Stimulated activated CD8-positive, alpha-beta memory T cell treated with anti-CD3 and anti-CD28 coated beads, Interleukin-7, amount 100 ng/mL, for 48 hours (primary cell): ENCODE data around the gene ADGRF3.
"Not testable (repeated sequence)": the region's sequence is repeated elsewhere in the genome, so short reads cannot be mapped to it uniquely, and the experiment has no call there.

Source experiments
- DNase-seq, 2 donors: peaks; one replicate each; pipeline ENCODE4 v3.0.0-alpha.2; 2020; ENCODE audit warnings: low read depth in 1 of 2; ENCODE audit errors: extremely low read depth in 1 of 2

Gene ADGRF3

GRCh38 chr2:26324479-26324878 lies 22.1 kb downstream of the ADGRF3 start:
- not testable (repeated sequence) for DNase-seq

DNA sequence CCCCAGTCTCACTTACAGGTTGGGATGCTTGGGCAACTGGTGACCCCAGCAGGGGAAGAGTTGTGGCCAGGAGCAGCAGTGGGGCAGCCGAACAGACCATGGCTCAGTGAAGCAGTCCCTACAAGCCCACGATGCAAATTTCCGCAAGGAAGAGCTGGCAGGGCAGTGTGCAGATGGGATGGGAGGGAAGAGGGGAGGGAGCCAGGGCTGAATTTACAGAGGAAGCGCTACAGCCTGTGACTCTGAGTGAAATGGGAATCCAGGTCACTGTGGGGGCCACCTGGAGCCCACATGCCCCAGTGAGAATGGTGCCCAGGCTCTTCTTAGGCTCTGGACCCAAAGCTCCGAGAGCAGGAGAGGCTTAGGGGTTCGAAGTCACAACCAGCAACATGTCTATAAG lies 27.6 kb downstream of the ADGRF3 start:
- no peak for DNase-seq

DNA sequence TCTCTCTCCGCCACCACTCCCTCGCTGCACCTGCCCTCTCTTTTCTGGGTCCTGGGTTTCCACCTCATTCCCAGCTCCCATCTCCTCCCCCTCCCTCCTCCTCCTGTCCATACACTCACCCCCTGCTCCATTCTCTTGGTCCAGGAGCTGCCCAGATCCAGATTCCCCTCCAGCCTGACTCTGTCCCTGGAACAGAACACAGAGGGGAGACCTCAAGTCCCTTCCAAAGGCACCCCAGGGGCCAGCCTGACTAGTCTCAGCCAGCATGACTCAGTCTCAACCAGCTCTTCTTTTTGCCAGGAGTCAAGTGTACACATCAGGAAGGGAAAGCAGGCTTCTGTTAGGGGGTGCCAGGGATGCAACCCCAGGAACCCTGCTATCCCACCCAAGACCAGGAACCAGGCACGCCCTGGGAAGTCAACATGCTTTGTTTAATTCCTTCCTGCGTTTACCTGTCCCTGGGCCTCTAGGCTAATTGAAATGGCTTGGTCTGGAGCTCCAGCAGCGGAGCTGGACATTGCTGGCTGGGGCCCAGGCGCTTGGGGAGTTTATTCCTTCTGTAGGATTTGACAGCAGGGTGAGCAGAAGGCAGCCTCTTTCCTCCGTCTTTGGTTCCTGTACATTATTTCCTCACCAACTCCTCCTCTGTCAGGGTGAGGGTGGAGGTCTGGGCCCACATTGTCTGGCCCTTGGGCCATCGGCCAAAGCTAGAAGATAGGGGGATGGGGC lies 29.0 kb downstream of the ADGRF3 start:
- no peak for DNase-seq

DNA sequence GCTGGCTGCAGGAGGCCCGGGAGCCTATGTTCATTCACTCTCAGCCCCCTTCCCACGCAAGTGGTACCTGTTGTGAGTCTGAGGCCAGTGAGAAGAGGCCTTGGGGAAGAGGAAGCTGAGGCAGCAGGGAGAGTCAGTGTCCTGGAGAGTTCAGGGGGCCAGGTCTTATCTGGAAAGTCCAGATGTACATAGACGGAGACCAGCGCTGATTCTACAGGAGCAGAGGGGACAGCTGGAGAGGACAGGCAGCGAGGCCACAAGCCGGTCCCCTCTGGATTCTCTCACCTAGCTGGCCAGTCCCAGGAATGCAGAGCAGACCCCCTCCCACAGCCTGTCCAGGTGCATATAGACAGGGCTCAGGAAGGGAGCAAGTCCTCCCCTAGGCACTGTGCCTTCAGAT lies 29.7 kb downstream of the ADGRF3 start:
- DNase-seq = no peak

DNA sequence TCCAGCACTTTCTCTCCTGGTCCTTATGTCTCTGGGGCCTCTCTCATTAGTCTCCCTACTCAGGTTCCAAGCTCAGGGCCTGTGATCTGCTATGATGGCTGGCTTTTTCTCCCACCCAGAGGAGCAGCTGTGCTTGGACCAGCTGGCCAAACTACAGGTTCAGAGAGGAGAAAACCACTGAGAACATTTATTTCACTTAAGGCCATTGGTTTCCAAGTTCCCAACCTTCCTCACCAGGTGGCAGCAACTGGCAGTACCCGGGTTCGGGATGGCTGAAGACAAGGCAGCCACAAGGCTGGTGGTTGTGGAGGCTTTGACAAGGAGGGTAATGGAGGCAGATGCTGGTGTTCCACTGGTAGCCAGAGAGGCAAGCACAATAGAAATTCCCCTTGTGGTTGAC lies 30.5 kb downstream of the ADGRF3 start:
- no peak for DNase-seq

- DNase-seq = no peak
Observed at GRCh38 chr2:26314243-26314642, 32.3 kb downstream of the ADGRF3 start.

- DNase-seq = no peak
Observed at GRCh38 chr2:26313446-26313845, 33.1 kb downstream of the ADGRF3 start.

DNA sequence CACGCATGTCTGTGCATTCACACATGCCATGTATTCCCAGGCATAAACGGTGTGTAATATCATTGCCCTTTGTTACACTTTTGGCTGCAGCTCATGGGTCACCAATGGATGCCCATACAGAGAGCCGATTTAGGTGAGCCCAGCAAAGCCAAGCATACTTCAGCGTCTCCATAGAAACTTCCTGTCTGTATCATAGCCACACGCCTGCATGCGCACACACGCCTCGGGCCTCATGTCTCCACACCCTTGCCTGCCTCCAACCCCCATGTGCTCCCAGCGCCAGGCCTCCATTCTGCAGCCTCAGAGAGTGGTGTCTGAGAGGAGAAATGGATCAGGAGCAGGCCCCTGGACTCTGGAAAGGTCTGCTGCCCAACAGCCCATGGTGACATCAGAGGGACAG lies 34.1 kb downstream of the ADGRF3 start:
- no peak for DNase-seq

DNA sequence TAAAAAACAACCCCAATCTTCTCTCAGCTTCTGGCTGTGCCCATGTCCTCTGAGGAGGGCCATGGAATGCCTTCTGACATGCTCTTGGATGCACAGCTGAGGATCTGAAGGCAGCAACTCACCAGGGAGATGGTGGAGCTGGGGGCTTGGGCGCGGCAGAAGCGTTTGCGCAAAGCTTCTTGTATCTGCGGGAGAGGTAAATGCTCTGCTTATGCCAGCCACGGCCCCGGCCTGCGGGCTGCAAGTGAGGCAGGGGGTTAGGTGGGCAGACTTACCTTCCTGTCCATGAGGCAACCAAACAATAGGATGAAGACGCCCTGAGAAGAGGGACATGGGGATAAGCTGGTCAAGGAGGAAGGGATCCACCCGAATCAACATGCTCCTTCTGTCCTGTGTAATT lies 36.7 kb downstream of the ADGRF3 start:
- no peak for DNase-seq

DNA sequence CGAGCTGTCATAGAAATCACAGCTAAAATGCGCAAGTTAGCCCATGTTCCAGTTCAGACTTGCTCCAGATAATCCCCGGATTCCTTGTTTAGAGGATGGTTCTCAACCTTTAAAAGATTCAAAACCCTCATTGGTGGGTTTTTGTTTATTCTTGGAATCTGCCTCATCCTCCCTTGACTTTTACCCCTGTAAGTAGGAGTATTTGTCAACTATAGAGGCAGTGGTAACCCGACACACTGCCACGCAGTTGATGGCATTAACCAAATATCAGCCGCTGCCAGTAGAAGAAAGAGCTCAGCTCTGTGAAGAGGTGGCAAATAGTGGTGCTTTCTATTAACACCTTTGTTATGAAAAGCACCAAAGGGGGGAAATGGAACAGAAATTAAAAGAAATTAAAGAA lies 41.0 kb downstream of the ADGRF3 start:
- DNase-seq = no peak

DNA sequence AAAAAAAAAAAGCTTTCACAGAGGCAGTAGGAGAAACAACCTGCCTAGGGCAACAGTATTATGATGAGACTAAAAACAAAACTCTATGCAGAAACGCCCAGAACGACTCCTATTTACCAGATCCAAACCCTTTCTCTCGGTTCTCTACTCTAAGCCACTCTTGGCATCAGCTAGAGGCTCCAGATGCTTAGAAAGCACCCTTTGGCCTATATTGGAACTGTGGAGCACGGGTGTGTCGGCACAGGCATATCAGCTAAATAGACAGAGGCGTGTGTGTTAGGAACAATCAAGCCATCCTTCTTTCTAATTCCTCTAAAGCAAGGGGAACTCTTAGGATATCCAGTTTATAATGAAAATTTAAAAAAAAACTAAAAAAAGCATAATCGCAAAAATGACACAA lies 41.5 kb downstream of the ADGRF3 start:
- DNase-seq = not testable (repeated sequence)

DNA sequence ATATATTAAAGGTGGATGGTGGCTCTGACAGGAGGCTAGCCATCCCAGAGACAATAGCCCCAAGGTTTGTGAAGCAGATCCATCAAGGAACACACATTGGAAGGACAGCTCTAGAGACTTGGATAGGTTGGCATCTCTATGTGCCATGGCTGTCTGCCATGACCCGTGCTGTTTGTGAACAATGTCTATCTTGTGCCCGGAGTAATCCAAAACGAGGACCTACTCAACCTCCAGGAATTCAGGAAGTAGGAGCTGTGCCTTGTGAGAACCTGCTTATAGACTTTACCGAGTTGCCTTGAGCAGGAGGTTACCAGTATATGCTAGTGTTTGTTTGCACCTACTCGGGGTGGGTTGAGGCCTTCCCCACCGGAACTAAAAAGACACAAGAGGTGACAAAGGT lies 43.7 kb downstream of the ADGRF3 start:
- DNase-seq = no peak

DNA sequence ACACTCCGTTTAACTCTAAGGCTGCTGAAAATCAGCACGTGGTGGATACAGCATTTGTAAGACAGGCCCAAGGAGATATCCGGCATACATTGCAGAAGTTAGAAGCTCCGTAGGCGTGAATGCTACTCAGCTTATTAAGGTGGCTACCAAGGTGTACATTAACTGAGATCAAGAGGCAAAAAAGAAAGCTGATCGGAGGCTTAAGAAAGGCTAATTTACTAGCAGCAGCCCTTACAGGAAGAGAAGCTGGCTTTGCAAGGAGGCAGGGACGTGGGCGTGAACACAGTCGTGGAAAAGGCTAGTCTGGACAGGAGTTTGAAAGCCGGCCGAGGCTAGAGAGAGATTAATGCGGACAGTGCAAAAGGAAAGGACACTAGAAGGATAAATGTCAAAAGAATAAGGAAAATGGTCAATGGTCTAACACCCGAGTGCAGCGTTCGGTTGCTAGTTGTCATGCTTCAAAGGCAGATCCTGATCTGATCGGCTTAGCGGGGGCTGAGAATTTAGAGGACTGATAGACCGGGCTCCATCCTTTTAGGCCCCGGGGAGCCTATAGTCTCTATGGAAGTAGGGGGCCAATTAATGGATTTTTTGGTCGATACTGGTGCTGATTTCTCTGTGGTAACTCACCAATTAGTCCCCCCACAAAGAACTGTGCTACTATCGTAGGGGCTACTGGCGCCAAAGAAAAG lies 46.2 kb downstream of the ADGRF3 start:
- no peak for DNase-seq

- no peak for DNase-seq
Observed at GRCh38 chr2:26299471-26300101, 47.0 kb downstream of the ADGRF3 start.

DNA sequence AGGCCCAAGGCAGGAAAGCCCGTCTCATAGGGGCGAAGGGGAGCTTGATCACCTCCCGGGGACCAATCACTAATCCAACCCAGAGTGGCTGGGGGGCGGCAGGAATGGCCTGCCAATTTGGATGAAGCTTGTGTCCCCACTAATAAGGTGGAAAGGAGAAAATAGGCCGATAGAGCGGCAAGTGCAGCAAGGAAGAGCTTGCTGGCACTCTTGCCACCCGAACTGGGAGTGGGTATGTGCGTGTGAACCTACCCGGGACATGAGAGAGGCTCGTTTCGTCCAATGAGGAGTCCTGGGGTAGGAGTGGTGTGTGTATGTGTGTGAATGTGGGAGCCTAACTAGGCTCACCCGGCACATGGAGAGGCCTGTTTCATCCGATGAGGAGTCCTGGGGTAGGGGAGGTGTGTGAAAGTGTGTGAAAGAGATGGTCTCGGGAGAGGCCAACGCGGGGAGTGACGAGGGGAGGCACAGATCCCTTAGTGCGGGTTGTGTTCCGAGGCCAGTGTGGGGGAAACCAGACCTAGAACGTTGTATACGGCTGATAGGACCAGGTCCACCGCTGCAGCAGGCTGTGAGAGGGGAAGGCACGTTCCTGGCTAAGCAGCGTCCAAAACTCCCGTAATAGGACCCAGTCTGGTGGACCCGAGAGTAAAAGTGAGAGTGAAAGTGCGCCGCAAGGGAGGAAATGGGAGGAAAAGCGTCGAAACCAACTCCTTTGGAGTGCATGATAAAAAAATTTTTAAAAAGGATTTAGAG lies 47.8 kb downstream of the ADGRF3 start:
- DNase-seq = no peak

- DNase-seq = no peak
Observed at GRCh38 chr2:26298286-26298637, 48.3 kb downstream of the ADGRF3 start.

DNA sequence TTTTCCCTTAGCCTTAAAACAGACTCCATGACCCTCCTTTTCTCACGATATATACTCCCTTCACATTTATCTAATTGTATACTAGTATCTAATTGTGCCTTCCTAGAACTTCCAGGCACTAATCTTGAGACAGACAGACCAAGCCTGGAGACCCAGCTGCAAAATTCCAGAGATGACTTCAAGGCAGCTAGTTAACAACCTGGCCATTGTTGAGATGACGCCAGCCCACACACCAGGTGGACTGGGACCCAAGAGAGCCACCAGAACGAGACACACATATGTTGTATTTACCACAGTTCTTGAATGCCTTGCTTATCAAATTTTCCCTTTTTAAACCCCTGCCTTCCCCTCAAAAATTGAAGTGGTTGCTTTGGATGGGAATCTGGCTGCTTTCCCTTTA lies 49.5 kb downstream of the ADGRF3 start:
- no peak for DNase-seq

GRCh38 chr2:26295511-26295910 lies 51.1 kb downstream of the ADGRF3 start:
- DNase-seq = no peak

DNA sequence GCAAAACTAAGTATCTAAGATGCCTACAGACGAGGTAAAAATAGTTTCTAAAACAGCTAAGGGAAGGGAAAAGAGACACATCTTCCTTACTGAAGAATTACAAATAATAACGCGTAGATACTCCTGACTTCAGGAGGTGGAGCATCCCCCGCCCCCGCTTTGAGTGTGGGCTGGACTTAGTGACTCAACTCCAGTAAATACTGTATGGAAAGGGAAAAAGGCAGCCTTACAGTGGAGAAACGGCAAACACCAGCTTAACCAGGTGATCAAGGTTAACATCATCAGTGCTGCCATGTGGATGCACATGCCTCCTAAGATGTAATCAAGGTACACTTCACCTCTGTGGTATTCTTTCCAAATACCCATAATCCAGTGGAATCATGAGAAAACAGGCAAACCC lies 53.9 kb downstream of the ADGRF3 start:
- DNase-seq = no peak

DNA sequence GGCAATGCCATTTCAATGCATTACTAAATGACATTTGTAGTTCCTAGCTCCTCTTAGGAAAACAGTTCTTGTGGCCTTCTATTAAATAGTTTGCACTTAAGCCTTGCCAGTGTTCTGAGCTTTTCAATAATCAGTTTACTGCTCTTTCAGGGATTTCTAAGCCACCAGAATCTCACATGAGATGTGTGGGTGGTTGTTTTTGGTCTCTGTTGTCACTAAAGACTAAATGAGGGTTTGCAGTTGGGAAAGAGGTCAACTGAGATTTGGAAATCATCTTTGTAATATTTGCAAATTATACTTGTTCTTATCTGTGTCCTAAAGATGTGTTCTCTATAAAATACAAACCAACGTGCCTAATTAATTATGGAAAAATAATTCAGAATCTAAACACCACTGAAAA lies 56.6 kb downstream of the ADGRF3 start:
- no peak for DNase-seq

GRCh38 chr2:26285931-26286330 lies 60.7 kb downstream of the ADGRF3 start:
- DNase-seq = no peak

DNA sequence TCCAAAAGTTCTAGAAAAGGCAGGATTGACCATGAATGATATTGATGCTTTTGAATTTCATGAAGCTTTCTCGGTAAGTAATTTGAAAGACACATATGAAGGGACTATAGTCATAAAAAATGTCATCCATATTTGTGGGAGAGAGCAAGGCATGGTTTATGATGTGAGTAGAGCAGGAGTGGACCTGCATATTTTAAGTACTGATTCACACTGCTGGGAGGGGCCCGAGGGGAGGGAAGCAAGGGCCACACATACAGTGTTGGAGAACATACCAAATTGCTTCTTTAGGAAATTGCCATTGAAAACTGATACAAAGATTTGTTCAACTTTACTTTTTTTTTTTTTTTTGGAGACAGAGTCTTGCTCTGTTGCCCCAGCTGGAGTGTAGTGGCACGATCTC lies 62.5 kb downstream of the ADGRF3 start:
- no peak for DNase-seq
